SK-N-SH (cell line): ENCODE data around the gene ROBO1. TPM values are rescaled to one million over a fixed set of nuclear protein-coding genes. Genes with fewer than 3 reads are reported as not detected.

ENCODE experiments used
- CTCF ChIA-PET: fragments of 300-600, 350-600 bp; formaldehyde crosslinking; extraction: SDS; loops from one replicate; lab custom pipeline; 2021; lab: Yijun Ruan, JAX
- POLR2A ChIA-PET: fragments of 350-600 bp; sonication (Branson Sonifier 250); formaldehyde crosslinking; extraction: SDS; loops from one replicate; lab custom pipeline; 2020; ENCODE audit warnings: antibody characterized with exemption, inconsistent platforms; lab: Yijun Ruan, JAX
- DNase-seq: peaks from one replicate; pipeline ENCODE4 v3.0.0; 2012
- H2AFZ ChIP-seq: fragments of 200-600 bp; sonication (generic); 2 replicates; pipeline ENCODE4 v1.8.1; 2016; ENCODE audit warnings: antibody characterized with exemption, mild to moderate bottlenecking, low read depth
- H3F3A ChIP-seq: fragments of 200-600 bp; sonication (generic); replicated peaks from 2 replicates; pipeline ENCODE3; 2016; ENCODE audit warnings: antibody characterized with exemption, mild to moderate bottlenecking; ENCODE audit not compliant: insufficient read depth
- H3K27ac ChIP-seq, 2 experiments: fragments of 200-500 bp in 1 of 2; fragments of 200-600 bp in 1 of 2; sonication (Bioruptor generic) in 1 of 2; sonication (generic), shearing (Covaris generic) in 1 of 2; 2 replicates each; pipeline versions ENCODE4 v1.5.1 to v1.6.1; 2014 to 2016; ENCODE audit warnings: low read depth in 2 of 2, inconsistent platforms in 1 of 2, low read length in 1 of 2, mild to moderate bottlenecking in 1 of 2, mixed read lengths in 1 of 2
- H3K27me3 ChIP-seq: fragments of 200-600 bp; sonication (generic), shearing (Covaris generic); 2 replicates; pipeline ENCODE4 v1.6.1; 2016; ENCODE audit warnings: mixed run types; ENCODE audit not compliant: insufficient read depth
- H3K36me3 ChIP-seq, 2 experiments: fragments of 200-500 bp in 1 of 2; fragments of 200-600 bp in 1 of 2; sonication (Bioruptor generic) in 1 of 2; sonication (generic) in 1 of 2; replicated peaks in 1 of 2; 2 replicates each; pipeline versions ENCODE3 to v1.5.1; 2014 to 2016; ENCODE audit warnings: low read length in 1 of 2, mild to moderate bottlenecking in 1 of 2; ENCODE audit not compliant: insufficient read depth in 2 of 2, control insufficient read depth in 1 of 2
- H3K4me1 ChIP-seq, 2 experiments: fragments of 200-500 bp in 1 of 2; fragments of 200-600 bp in 1 of 2; sonication (Bioruptor generic) in 1 of 2; sonication (generic), shearing (Covaris generic) in 1 of 2; 2 replicates each; pipeline versions ENCODE4 v1.5.1 to v1.6.1; 2014 to 2016; ENCODE audit warnings: low read depth in 1 of 2, low read length in 1 of 2, mixed run types in 1 of 2; ENCODE audit not compliant: insufficient read depth in 2 of 2, control insufficient read depth in 1 of 2
- H3K4me2 ChIP-seq: fragments of 200-600 bp; sonication (generic), shearing (Covaris generic); 2 replicates; pipeline ENCODE4 v1.6.1; 2017; ENCODE audit warnings: mixed run types
- H3K4me3 ChIP-seq, 2 experiments: fragments of 200-500 bp in 1 of 2; fragments of 200-600 bp in 1 of 2; sonication (Bioruptor generic) in 1 of 2; sonication (generic), shearing (Covaris generic) in 1 of 2; 2 replicates each; pipeline versions ENCODE4 v1.5.1 to v1.8.1; 2014 to 2016; ENCODE audit warnings: low read depth in 2 of 2, inconsistent platforms in 1 of 2, low read length in 1 of 2, mild to moderate bottlenecking in 1 of 2, mixed read lengths in 1 of 2, moderate library complexity in 1 of 2
- H3K79me2 ChIP-seq: fragments of 200-600 bp; sonication (generic); 2 replicates; pipeline ENCODE4 v1.8.1; 2017; ENCODE audit warnings: mild to moderate bottlenecking; ENCODE audit not compliant: insufficient read depth
- H3K9ac ChIP-seq: fragments of 200-600 bp; sonication (generic); 2 replicates; pipeline ENCODE4 v1.6.1; 2017; ENCODE audit warnings: mixed run types
- H3K9me2 ChIP-seq: fragments of 200-600 bp; sonication (generic); 2 replicates; pipeline ENCODE4 v1.6.1; 2017; ENCODE audit warnings: mixed run types
- H3K9me3 ChIP-seq: fragments of 200-600 bp; sonication (generic); 2 replicates; pipeline ENCODE4 v1.6.1; 2017; ENCODE audit warnings: mixed run types, mild to moderate bottlenecking, moderate library complexity
- H4K20me1 ChIP-seq: fragments of 200-600 bp; sonication (generic); 2 replicates; pipeline ENCODE4 v1.6.1; 2017; ENCODE audit warnings: mild to moderate bottlenecking, mixed run types; ENCODE audit not compliant: insufficient read depth
- CHD2 ChIP-seq: fragments of 150-350 bp; IDR thresholded peaks from 2 replicates; pipeline ENCODE4 v1.6.1; 2018; ENCODE audit warnings: low read length; ENCODE audit not compliant: partially characterized antibody
- ELF1 ChIP-seq: IDR thresholded peaks from 2 replicates; pipeline ENCODE4 v1.4.0; 2012
- EZH2phosphoT487 ChIP-seq: fragments of 200-600 bp; sonication (generic); IDR thresholded peaks from 2 replicates; pipeline ENCODE4 v1.6.1; 2017; ENCODE audit warnings: low read depth, mixed run types, mild to moderate bottlenecking, antibody characterized with exemption, moderate library complexity, borderline replicate concordance
- FOSL2 ChIP-seq: IDR thresholded peaks from 2 replicates; pipeline ENCODE4 v1.4.0; 2012; ENCODE audit warnings: low read depth, mild to moderate bottlenecking, moderate library complexity, borderline replicate concordance
- FOXJ3 ChIP-seq: sonication (generic); formaldehyde crosslinking; IDR thresholded peaks from 2 replicates; pipeline ENCODE4 v1.5.1; 2020; ENCODE audit warnings: mild to moderate bottlenecking, missing genetic modification reagents
- FOXM1 ChIP-seq: IDR thresholded peaks from 2 replicates; pipeline ENCODE4 v1.4.0; 2012; ENCODE audit warnings: low read depth, mild to moderate bottlenecking
- JUND ChIP-seq: IDR thresholded peaks from 2 replicates; pipeline ENCODE4 v1.4.0; 2012
- MXI1 ChIP-seq: IDR thresholded peaks from 2 replicates; pipeline ENCODE4 v1.6.1; 2012; ENCODE audit warnings: mild to moderate bottlenecking, low read depth, low read length, improper control_type of control experiment
- NRF1 ChIP-seq: IDR thresholded peaks from 2 replicates; pipeline ENCODE4 v1.6.1; 2012; ENCODE audit warnings: low read depth, mild to moderate bottlenecking, low read length
- RAD21 ChIP-seq: IDR thresholded peaks from 2 replicates; pipeline ENCODE4 v1.6.1; 2012; ENCODE audit warnings: mild to moderate bottlenecking, low read length
- RXRA ChIP-seq: IDR thresholded peaks from 2 replicates; pipeline ENCODE4 v1.4.0; 2012; ENCODE audit warnings: low read depth, mild to moderate bottlenecking, borderline replicate concordance
- YY1 ChIP-seq: IDR thresholded peaks from 2 replicates; pipeline ENCODE4 v1.4.0; 2012; ENCODE audit warnings: low read depth, mild to moderate bottlenecking
- WGBS: methylation state at CpG from one replicate; pipeline ENCODE4 v1.1.6; 2017; ENCODE audit warnings: low lambda C conversion rate; 5-methylcytosine and 5-hydroxymethylcytosine counted together
- polyA plus RNA-seq, 3 experiments: library from polyadenylated mRNA; depleted of rRNA; stranded (reverse); fragments of >200 nt; gene quantifications; 2 replicates each; pipeline ENCODE4 v1.2.3, GENCODE V29; 2012
- TF ChIP-seq, protein P1 (sequence below): IDR thresholded peaks from 2 replicates; pipeline ENCODE4; 2012
- TF ChIP-seq, protein P2 (sequence below): IDR thresholded peaks from 2 replicates; pipeline ENCODE4 v1.4.0; 2012; ENCODE audit warnings: low read depth, borderline replicate concordance
- TF ChIP-seq, protein P3 (sequence below): IDR thresholded peaks from 2 replicates; pipeline ENCODE4 v1.4.0; 2012; ENCODE audit warnings: low read depth
- TF ChIP-seq, protein P4 (sequence below): fragments of 150-350 bp; IDR thresholded peaks from 2 replicates; pipeline ENCODE4 v1.6.1; 2017; ENCODE audit warnings: antibody characterized with exemption, low read length, low read depth, borderline replicate concordance
- TF ChIP-seq, protein P5 (sequence below): fragments of 200-600 bp; sonication (generic); IDR thresholded peaks from 2 replicates; pipeline ENCODE4 v1.6.1; 2017; ENCODE audit warnings: antibody characterized with exemption, mild to moderate bottlenecking, moderate library complexity
- TF ChIP-seq, protein P6 (sequence below): IDR thresholded peaks from 2 replicates; pipeline ENCODE4 v1.6.1; 2012; ENCODE audit warnings: mild to moderate bottlenecking, low read depth, low read length, moderate library complexity

ROBO1 gene
- polyA plus RNA-seq, 1 of the 3 experiments (the other 2 are of a cell fraction): 22.7 TPM

DNA sequence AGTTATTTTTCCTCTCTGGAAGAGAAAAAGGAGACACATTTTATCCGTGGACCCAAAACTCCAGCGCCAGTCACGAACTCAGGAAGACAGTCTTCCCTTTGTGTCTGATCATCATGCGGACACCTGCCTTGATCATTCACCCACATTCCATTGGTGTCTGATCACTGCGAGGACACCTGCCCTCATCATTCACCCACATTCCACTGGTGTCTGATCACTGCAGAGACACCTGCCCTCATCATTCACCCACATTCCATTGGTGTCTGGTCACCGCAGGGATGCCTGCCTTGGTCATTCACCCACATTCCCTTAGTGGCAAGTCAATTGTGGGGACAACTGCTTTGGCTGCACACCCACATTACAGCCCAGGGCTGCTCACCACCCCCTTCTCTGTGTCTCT lies 148.9 kb downstream of the ROBO1 start:
- no peaks in the 10 kb centered on the region for H3K79me2 ChIP-seq
- H3K27ac ChIP-seq: no peak overlapping the region
- no peaks in the 10 kb centered on the region for H4K20me1 ChIP-seq
- no peaks in the 10 kb centered on the region for H3K36me3 ChIP-seq
- H3K27me3 ChIP-seq: no peaks in the 10 kb centered on the region
- H3K9me3 ChIP-seq: no peaks in the 10 kb centered on the region
- 54% methylated on average over 6 of the region's 6 CpGs for WGBS
- no peaks in the 10 kb centered on the region for H3F3A ChIP-seq
- POLR2A ChIA-PET: no interaction called here
- no peak overlapping the region for H3K4me3 ChIP-seq
- no peak overlapping the region for H3K4me2 ChIP-seq
- H3K9ac ChIP-seq: no peak overlapping the region
- H2AFZ ChIP-seq: no peak overlapping the region
- TF ChIP-seq JUND: no peak
- TF ChIP-seq, protein P1, sequence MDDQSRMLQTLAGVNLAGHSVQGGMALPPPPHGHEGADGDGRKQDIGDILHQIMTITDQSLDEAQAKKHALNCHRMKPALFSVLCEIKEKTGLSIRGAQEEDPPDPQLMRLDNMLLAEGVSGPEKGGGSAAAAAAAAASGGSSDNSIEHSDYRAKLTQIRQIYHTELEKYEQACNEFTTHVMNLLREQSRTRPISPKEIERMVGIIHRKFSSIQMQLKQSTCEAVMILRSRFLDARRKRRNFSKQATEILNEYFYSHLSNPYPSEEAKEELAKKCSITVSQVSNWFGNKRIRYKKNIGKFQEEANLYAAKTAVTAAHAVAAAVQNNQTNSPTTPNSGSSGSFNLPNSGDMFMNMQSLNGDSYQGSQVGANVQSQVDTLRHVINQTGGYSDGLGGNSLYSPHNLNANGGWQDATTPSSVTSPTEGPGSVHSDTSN: no peak
- no peak for TF ChIP-seq RXRA
- TF ChIP-seq FOXJ3 (CRISPR knock-in tag): no peak
- TF ChIP-seq, protein P2, sequence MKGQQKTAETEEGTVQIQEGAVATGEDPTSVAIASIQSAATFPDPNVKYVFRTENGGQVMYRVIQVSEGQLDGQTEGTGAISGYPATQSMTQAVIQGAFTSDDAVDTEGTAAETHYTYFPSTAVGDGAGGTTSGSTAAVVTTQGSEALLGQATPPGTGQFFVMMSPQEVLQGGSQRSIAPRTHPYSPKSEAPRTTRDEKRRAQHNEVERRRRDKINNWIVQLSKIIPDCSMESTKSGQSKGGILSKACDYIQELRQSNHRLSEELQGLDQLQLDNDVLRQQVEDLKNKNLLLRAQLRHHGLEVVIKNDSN: no peak
- TF ChIP-seq, protein P3, sequence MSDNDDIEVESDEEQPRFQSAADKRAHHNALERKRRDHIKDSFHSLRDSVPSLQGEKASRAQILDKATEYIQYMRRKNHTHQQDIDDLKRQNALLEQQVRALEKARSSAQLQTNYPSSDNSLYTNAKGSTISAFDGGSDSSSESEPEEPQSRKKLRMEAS: no peak
- TF ChIP-seq ELF1: no peak
- no peak for TF ChIP-seq CHD2
- CTCF ChIA-PET: no interaction called here
- H3K9me2 ChIP-seq: no peaks in the 10 kb centered on the region
- H3K4me1 ChIP-seq: no peaks in the 10 kb centered on the region
- no peak for DNase-seq

DNA sequence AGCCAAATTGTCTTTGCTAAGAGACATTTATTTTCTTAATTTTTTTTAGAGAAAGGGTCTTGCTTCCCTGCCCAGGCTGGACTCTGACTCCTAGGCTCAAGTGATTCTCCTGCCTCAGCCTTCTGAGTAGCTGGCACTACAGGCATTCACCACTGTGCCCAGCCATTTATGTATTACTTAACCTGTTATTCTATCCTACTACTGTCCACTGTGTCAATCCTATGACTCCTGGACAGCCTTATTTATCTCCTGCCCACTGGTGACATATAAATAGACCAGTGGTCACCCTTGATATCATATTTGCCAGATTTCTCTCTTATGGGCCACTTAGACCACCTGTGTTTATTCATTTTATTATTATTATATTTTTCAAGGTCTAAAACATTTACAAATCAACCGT lies 161.4 kb downstream of the ROBO1 start:
- H3K4me1 ChIP-seq: no peaks in the 10 kb centered on the region
- H3K9ac ChIP-seq: no peak overlapping the region
- DNase-seq: no peak
- no peaks in the 10 kb centered on the region for H3K79me2 ChIP-seq
- no peaks in the 10 kb centered on the region for H4K20me1 ChIP-seq
- ChIA-PET CTCF (no interaction called here), POLR2A (no interaction called here)
- no peaks in the 10 kb centered on the region for H3K9me2 ChIP-seq
- no peaks in the 10 kb centered on the region for H3K36me3 ChIP-seq
- H3K9me3 ChIP-seq: no peaks in the 10 kb centered on the region
- no peak overlapping the region for H3K4me2 ChIP-seq
- no peak overlapping the region for H3K27ac ChIP-seq
- no peaks in the 10 kb centered on the region for H3K27me3 ChIP-seq
- no peaks in the 10 kb centered on the region for H3F3A ChIP-seq
- WGBS: 31% methylated on average over 1 of the region's 1 CpG
- H2AFZ ChIP-seq: no peak overlapping the region
- H3K4me3 ChIP-seq: no peak overlapping the region
- TF ChIP-seq MXI1 (no peak), EZH2phosphoT487 (no peak), FOXJ3 (CRISPR knock-in tag) (no peak), FOXM1 (no peak), JUND (no peak), FOSL2 (no peak), CHD2 (no peak), NRF1 (no peak), YY1 (no peak), RAD21 (no peak)
- TF ChIP-seq, protein P3: no peak
- TF ChIP-seq, protein P4, sequence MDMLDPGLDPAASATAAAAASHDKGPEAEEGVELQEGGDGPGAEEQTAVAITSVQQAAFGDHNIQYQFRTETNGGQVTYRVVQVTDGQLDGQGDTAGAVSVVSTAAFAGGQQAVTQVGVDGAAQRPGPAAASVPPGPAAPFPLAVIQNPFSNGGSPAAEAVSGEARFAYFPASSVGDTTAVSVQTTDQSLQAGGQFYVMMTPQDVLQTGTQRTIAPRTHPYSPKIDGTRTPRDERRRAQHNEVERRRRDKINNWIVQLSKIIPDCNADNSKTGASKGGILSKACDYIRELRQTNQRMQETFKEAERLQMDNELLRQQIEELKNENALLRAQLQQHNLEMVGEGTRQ: no peak
- TF ChIP-seq, protein P5, sequence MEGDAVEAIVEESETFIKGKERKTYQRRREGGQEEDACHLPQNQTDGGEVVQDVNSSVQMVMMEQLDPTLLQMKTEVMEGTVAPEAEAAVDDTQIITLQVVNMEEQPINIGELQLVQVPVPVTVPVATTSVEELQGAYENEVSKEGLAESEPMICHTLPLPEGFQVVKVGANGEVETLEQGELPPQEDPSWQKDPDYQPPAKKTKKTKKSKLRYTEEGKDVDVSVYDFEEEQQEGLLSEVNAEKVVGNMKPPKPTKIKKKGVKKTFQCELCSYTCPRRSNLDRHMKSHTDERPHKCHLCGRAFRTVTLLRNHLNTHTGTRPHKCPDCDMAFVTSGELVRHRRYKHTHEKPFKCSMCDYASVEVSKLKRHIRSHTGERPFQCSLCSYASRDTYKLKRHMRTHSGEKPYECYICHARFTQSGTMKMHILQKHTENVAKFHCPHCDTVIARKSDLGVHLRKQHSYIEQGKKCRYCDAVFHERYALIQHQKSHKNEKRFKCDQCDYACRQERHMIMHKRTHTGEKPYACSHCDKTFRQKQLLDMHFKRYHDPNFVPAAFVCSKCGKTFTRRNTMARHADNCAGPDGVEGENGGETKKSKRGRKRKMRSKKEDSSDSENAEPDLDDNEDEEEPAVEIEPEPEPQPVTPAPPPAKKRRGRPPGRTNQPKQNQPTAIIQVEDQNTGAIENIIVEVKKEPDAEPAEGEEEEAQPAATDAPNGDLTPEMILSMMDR: no peak
- TF ChIP-seq, protein P6, sequence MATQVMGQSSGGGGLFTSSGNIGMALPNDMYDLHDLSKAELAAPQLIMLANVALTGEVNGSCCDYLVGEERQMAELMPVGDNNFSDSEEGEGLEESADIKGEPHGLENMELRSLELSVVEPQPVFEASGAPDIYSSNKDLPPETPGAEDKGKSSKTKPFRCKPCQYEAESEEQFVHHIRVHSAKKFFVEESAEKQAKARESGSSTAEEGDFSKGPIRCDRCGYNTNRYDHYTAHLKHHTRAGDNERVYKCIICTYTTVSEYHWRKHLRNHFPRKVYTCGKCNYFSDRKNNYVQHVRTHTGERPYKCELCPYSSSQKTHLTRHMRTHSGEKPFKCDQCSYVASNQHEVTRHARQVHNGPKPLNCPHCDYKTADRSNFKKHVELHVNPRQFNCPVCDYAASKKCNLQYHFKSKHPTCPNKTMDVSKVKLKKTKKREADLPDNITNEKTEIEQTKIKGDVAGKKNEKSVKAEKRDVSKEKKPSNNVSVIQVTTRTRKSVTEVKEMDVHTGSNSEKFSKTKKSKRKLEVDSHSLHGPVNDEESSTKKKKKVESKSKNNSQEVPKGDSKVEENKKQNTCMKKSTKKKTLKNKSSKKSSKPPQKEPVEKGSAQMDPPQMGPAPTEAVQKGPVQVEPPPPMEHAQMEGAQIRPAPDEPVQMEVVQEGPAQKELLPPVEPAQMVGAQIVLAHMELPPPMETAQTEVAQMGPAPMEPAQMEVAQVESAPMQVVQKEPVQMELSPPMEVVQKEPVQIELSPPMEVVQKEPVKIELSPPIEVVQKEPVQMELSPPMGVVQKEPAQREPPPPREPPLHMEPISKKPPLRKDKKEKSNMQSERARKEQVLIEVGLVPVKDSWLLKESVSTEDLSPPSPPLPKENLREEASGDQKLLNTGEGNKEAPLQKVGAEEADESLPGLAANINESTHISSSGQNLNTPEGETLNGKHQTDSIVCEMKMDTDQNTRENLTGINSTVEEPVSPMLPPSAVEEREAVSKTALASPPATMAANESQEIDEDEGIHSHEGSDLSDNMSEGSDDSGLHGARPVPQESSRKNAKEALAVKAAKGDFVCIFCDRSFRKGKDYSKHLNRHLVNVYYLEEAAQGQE: no peak
- TF ChIP-seq, protein P2: no peak
